Measurements from ENCODE around the gene SHLD2.
"Not testable (repeated sequence)": the region's sequence is repeated elsewhere in the genome, so short reads cannot be mapped to it uniquely, and the experiment has no call there.

The SHLD2 gene, protein sequence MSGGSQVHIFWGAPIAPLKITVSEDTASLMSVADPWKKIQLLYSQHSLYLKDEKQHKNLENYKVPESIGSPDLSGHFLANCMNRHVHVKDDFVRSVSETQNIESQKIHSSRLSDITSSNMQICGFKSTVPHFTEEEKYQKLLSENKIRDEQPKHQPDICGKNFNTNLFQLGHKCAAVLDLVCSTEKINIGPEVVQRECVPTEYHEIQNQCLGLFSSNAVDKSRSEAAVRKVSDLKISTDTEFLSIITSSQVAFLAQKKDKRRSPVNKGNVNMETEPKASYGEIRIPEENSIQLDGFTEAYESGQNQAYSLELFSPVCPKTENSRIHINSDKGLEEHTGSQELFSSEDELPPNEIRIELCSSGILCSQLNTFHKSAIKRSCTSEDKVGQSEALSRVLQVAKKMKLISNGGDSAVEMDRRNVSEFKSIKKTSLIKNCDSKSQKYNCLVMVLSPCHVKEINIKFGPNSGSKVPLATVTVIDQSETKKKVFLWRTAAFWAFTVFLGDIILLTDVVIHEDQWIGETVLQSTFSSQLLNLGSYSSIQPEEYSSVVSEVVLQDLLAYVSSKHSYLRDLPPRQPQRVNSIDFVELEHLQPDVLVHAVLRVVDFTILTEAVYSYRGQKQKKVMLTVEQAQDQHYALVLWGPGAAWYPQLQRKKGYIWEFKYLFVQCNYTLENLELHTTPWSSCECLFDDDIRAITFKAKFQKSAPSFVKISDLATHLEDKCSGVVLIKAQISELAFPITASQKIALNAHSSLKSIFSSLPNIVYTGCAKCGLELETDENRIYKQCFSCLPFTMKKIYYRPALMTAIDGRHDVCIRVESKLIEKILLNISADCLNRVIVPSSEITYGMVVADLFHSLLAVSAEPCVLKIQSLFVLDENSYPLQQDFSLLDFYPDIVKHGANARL

DNA sequence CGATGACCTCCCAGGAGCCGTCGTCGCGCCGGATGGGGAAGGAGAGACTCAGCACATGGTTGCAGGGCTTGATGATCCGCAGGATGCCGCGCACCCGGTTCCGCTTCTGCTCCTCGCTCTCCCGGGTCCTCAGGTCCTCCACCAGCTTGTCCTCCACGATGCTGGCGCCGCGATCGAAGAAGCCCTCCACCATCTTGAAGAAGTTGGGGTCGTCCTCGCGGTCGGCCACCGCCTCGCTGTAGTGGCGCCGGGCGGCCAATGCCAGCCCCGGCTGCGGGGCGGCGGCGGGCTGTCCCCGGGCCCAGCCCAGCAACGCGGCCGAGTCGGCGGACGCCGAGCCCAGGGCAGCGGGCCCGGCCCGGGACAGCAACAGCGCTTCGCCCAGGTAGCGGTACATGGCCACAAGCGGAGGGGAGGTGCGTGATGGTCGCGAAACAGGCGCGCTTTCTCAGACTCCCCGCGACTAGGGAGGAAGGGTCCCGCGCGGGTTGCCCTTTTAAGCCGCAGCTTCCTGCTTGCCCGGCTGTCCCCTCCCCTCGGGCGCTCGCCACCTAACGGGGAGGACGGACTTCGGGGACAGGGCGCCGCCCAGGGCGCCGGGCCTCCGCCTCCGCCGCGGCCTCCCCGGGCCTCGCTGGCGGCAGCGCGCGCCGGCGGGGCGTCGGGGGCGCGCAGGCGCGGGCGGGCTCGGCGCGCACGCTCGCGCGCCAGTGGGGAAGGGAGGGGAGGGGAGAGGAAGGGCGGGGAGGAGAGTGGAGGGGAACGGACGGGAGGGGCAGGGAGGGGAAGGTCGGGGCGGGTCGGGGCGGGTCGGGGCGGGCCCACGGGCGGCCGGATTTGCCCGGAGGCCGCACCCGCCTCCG is at the start of gene SHLD2, which contains the start of gene GLUD1:
Gene SHLD2 (plus strand): TSS at position 834 of the 863 bp plus-strand sequence. CDS start 56,149 bp downstream, outside the sequence.
Gene GLUD1 (minus strand): TSS at position 471 of the 863 bp plus-strand sequence. CDS start 74 bp downstream, at position 397.
- DNase-seq = peak; percentile 92

DNA sequence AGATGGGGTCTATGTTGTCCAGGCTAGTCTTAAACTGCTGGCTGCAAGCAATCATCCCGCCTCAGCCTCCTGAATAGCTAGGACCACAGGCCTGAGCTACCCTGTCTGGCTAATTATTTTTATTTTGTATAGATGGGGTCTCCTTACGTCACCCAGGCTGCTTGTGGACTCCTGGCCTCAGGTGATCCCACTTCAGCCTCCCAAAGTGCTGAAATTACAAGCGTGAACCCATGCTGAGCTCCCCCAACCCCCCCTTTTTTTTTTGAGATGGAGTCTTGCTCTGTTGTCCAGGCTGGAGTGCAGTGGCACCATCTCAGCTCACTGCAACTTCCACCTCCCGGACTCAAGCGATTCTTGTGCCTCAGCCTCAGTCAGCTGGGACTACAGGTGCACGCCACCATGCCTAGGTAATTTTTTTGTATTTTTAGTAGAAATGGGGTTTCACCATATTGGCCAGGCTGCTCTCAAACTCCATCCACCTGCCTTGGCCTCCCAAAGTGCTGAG is 49.5 kb upstream of the SHLD2 start:
- no peak for DNase-seq

DNA sequence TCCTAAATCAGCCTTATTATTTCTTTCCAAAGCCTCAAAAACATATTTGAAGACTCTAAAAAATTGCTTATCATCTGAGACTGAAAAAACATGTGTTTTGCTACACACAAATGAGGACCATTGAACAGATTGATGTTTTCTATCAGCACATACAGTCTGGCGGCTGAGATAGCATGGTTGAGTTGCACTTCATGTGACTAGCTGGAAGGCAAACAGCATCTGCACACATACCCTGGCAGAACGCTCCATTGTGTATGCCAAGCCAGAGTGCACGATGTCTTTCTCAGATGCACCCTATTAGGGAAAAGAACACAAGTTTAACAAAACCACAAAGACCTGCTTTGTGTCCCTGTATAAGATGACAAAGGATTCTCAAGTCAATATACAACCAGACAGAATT is 41.9 kb upstream of the SHLD2 start:
- no peak for DNase-seq

DNA sequence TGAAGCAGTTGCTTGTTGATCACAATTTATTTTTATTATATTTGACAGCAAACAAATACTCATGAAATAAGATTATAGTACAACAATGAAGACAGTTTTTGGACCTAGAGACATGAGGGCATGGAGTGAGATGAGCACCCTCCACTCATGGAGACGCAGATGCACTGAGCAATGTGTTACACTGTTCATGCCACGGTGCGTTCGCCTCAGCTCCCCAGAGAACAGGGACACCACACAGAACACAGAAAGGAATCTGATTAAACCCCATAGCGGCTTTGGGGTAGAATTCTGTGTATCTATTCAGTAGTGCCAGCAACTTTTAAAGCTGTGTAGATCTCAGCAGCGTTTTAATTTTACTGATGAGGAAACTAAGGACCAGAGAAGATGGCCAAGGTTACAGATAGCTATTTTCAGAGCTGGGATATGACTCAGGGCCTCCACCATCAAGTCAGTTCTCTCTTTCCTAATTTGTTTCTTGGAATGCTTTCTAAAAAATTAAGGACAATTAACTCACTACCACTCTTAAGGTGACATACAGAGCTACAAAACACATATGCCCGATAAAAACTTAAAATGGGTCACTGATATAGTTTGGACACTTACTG is 41.3 kb upstream of the SHLD2 start:
- DNase-seq = no peak

DNA sequence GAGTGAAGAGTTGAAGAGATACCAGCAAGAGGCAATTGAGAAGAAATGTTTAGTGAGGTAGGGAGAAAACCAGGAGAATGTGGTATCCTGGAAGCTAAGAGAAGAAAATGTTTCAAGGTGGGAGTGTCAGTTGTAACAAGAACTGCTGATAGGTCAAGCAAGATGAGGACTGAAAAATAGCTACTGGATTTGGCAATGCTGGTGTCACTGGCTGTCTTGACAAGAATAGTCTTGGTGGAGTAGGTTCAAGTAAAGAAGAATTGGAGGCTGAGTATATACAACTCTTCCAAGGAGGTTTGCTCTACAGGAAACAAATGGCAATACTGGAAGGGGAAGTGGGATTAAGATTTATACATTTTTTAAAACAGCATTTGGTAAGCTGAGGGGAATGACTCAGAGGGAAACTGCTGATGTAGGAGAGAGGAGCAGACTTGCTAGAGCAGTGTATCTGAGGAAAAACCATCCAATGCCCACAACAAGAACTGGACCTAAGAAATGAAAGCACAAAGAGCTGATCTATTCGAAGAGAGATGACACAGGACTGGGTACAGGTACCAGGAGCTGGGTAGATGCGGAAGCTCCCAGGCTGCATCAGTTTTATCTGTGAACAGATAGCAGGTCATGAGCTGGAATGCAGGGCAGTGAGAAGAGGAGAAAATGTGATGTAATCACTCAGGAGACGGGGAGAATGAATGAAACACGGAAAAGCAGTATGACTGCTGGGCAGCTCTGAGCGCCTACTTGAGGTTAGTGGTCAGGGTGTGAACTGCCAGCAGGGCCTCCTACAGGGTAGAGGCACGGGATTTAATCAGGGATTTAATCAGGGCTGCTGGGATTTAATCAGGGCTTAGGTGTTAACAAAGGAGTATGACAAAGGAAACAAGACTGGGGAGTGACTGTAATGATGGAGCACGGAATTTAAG is 40.4 kb upstream of the SHLD2 start:
- DNase-seq = no peak

DNA sequence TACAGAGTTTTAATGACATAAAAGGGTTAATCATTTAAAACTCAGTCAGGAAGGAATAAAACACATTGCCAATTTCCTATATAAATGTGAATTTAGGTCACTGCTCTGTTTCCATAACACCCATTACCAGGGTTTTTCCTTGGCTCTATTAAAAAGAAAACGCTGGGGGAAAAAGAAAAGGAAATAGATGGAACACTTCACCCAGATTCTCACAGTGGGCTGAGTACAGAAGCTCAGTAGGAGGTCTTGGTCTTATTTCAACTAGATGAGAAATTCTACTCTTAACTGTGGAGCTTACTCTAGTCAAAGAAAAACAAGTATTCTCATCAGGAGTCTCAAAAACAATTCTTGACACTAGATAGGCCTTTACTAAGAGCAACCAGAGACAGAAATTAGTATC is 36.8 kb upstream of the SHLD2 start:
- no peak for DNase-seq

DNA sequence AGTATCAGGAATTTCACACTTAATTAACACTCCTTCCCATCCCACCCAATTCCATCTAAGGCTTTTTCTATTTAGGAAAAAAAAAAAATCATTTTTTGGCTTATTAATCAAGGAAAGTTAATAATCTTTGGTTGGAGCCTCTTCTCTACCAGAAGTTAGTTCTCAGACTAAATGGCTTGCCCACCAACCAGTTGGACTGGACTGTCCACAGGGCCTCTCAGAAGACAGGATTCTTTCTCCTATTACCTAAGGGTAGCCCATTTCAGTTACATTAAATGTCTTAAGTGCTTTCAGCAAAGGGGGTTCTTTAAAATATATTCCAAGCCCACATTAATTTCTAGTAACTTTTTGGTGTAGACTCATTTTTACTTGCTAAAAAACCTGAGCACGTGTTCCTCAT is 35.6 kb upstream of the SHLD2 start:
- DNase-seq = no peak

DNA sequence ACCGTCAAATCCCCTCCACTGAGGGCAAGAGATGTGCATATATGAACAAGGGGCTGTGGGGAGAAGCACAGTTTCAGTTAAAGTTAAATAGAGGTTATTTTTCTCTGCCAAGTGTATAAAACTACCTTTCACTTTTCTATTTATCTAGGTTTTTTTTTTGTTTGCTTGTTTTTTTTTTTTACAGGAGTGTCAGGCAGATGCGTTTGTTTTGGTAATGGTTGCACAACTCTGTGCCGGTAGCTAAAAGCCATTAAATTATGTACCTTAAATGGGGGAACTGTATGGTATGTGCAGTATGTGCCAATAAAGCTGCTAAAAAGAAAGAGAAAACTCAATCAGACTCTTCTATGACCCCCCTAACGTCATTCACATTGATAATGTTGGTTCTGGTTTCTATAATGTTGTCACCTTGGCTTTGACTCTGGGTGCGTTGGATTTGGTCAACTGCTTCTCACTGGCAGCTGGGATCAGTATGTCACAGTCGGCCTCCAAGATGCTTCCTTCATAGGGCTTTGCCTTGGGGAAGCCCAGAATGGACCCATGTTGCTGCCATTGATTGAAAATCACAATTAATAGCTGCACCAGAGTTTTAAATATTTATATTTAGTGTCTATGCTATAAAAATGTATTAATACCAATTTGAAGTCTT is 34.6 kb upstream of the SHLD2 start:
- DNase-seq = no peak

DNA sequence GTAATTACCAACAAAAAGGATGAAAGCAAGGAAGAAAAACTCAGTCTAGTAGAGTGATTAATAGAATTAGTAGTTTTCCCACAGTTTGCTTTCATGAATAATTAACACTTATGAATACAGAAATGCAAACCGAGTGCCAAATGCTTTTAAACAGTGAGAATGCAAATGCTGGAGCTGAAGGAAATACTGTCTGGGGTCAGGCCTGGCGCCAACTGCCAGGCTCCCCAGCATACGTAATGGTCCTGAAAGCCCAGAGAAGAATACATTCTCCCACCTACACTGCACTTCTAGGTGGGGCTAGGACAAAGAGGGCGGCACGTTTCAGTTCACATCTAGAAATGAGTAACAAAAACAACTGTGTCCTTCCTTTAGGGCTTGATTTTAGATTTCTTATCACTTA is 30.4 kb upstream of the SHLD2 start:
- no peak for DNase-seq

DNA sequence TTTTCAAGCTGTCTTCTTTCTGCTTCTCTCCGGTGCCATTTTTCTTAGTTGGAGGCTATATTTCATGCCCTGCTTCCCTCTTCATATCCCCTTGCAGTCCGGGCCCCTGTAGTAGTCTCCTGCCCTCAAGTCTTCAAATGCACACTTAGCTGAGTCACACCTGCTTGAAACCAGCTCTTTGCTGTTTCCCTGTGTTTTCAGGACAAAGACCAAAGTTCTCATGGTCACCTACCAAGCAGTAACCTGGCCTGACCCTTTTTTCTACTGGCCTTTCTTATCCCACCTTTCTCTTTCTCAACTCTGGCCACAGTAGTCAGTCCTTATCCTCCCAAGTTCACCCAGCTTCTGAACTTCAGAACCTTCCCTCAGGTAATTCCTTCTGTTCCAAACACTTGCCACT is 28.8 kb upstream of the SHLD2 start:
- DNase-seq = no peak

DNA sequence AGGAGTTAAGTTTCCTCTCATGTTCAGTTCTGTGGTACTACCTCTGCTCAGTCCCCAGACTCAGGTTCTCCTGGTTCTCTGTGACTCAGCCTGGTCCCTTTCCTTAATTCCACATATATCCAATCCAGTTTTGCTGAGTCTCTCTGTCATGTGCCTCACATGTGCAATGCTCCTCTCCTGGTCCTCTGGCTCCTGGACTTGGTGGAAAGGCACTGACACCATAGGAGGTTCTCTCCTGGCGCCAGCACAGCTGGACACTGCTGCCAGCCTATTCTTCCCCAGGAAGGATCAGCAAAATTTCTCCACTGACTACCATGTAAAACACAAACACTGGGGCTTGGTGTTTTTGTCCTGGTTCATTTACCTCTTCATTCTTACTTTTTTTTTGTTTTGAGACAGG is 28.1 kb upstream of the SHLD2 start:
- no peak for DNase-seq

DNA sequence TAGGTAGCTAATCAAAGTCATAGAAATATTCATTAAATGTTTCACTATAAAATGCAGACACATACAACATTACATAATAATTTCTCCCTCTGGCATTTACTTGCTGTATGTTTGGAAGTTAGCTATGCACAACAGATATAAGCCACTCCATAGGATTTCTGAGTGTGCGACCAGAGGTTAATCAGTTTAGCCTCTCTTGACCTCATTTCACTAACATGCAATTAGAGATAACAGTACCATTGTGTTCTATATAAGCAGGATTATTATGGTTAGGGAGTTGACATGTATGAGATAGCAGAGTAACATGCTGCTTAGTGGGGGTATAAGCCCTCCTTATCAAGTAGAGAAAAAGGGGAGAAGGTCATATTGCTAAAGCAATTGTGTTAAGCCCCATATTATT is 26.7 kb upstream of the SHLD2 start:
- DNase-seq = no peak

DNA sequence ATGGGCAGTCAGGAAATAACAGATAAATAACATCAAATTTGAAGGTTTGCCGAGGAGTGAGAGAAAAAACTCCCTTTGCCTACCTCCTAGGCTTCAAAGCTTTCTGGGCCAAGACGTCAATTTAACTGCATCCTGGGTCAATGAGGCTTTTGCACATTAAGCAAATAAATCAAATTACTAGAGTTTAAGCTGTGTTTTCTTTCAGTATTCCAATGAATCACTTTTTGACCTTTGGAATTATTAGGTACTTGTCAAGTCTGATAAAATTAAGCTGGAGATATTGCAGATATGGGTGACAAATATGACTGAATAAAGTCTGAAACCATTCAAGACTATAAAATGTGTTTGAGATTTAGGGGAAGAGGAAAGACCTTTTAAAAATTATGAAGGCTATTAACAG is 22.6 kb upstream of the SHLD2 start:
- DNase-seq = no peak

DNA sequence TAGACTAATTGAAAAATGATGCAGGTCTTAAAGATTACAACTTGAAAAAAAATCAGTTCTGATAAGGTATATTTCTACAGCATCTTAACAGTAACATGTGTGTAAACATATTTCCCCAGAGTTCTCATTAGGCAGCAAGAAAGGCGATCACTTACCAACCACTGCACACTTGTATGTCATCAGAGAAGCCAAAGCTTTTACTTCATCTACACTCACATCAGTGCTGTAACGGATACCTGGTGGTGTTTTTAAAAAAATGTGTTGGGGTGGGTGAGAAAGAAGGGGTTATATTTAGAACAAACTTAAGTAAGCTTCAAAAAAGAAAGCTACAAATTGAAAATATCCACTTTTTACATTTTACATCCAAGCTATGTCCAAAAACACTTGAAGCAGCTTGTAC is 18.6 kb upstream of the SHLD2 start:
- not testable (repeated sequence) for DNase-seq

DNA sequence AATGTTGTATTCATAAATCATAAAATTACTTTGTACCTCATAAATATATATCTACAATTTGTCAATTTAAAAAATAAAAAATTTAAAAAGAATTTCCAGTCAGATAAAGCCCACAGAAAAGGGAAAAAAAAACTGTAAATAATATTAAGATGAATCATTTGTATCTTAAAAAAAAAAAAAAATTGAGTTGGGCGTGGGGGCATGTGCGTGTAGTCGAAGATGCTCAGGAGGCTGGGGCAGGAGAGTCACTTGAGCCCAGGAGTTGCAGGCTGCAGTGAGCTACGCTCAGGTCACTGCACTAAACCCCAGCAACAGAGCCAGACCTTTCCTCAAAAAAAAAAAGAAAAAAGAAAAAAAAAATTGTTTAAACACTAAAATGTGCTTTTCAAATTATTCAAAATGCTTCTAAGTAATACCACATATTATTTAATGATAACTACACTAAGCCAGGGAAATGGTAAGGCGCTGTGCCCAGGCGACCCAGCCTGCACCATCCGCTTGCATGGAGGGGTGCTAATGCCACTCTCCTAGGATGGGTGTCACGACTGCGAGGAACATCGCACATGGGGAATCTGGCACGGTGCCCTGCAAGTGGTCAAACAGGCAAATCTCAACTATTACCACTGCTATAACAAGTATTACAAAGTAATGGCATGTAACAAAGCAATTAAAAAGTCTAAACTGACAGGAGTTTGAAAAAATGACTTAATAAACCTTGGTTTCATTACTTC is 15.7 kb upstream of the SHLD2 start:
- DNase-seq = no peak

DNA sequence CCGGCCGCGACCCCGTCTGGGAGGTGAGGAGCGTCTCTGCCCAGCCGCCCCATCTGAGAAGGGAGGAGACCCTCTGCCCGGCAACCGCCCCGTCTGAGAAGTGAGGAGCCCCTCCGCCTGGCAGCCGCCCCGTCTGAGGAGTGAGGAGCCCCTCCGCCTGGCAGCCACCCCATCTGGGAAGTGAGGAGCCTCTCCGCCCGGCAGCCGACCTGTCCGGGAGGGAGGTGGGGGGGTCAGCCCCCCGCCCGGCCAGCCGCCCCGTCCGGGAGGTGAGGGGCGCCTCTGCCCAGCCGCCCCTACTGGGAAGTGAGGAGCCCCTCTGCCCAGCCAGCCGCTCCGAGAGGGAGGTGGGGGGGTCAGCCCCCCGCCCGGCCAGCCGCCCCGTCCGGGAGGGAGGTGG is 14.4 kb upstream of the SHLD2 start:
- not testable (repeated sequence) for DNase-seq

DNA sequence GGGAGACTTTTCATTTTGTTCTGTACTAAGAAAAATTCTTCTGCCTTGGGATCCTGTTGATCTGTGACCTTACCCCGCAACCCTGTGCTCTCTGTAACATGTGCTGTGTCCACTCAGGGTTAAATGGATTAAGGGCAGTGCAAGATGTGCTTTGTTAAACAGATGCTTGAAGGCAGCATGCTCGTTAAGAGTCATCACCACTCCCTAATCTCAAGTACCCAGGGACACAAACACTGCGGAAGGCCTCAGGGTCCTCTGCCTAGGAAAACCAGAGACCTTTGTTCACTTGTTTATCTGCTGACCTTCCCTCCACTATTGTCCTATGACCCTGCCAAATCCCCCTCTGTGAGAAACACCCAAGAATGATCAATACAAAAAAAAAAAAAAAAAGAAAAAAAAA is 13.4 kb upstream of the SHLD2 start:
- not testable (repeated sequence) for DNase-seq

DNA sequence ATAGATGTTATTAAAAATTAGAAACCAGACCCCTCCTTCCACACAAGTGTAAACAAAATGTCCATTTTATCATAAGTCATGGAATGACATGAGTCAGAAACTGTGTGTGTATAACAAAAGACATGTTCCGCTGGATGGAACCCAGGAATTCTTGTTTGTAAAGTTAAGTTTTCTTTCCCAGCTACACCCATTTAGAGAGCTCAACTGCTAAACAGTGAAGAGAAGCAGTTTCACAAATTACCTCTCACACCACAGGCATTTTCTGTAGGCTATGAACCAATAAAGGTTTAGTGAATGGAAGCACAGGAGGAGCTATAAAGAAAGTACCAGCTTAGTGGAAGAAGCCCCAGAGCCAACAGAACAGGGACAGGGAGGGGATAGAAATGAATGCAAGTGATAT is 12.8 kb upstream of the SHLD2 start:
- DNase-seq = not testable (repeated sequence)

DNA sequence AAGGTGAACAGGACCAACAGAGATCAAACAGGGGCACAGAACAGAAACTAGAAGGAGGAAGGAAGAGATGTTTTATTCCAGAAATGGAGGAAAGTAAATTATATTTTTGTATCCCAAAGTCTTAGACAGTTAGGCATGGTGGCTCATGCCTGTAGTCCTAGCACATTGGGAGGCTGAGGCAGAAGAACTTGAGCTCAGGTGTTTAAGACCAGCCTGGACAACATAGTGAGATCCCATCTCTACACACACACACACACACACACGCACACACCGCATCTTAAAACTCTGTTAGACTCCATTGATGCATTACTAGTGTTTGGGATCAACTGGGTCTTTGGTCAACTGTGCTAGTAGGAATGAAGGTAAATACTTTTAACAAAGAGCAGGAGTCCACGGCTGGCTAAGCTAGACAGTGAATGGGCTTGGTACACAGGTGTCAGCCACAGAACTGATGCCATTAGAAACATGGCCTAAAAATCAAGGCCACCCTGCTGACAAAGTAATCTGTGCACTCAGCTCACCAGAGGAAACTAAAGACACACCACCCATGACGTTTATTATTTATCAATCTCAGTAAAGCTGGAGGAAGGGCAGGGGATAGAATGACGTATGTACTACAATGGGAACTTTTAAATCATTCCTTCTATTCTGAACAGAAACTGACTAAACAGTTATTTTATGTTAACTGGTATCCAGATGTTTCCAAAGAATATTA is 11.3 kb upstream of the SHLD2 start:
- DNase-seq = peak; percentile 68
